SK-N-SH (cell line): ENCODE data around the gene KIF2B. TPM values are rescaled to one million over a fixed set of nuclear protein-coding genes. Genes with fewer than 3 reads are reported as not detected.

Experiments used
- CTCF ChIA-PET: fragments of 300-600, 350-600 bp; formaldehyde crosslinking; extraction: SDS; loops from one replicate; lab custom pipeline; 2021; lab: Yijun Ruan, JAX
- POLR2A ChIA-PET: fragments of 350-600 bp; sonication (Branson Sonifier 250); formaldehyde crosslinking; extraction: SDS; loops from one replicate; lab custom pipeline; 2020; ENCODE audit warnings: antibody characterized with exemption, inconsistent platforms; lab: Yijun Ruan, JAX
- DNase-seq: peaks from one replicate; pipeline ENCODE4 v3.0.0; 2012
- H2AFZ ChIP-seq: fragments of 200-600 bp; sonication (generic); 2 replicates; pipeline ENCODE4 v1.8.1; 2016; ENCODE audit warnings: antibody characterized with exemption, mild to moderate bottlenecking, low read depth
- H3F3A ChIP-seq: fragments of 200-600 bp; sonication (generic); replicated peaks from 2 replicates; pipeline ENCODE3; 2016; ENCODE audit warnings: antibody characterized with exemption, mild to moderate bottlenecking; ENCODE audit not compliant: insufficient read depth
- H3K27ac ChIP-seq, 2 experiments: fragments of 200-500 bp in 1 of 2; fragments of 200-600 bp in 1 of 2; sonication (Bioruptor generic) in 1 of 2; sonication (generic), shearing (Covaris generic) in 1 of 2; 2 replicates each; pipeline versions ENCODE4 v1.5.1 to v1.6.1; 2014 to 2016; ENCODE audit warnings: low read depth in 2 of 2, inconsistent platforms in 1 of 2, low read length in 1 of 2, mild to moderate bottlenecking in 1 of 2, mixed read lengths in 1 of 2
- H3K27me3 ChIP-seq: fragments of 200-600 bp; sonication (generic), shearing (Covaris generic); 2 replicates; pipeline ENCODE4 v1.6.1; 2016; ENCODE audit warnings: mixed run types; ENCODE audit not compliant: insufficient read depth
- H3K36me3 ChIP-seq, 2 experiments: fragments of 200-500 bp in 1 of 2; fragments of 200-600 bp in 1 of 2; sonication (Bioruptor generic) in 1 of 2; sonication (generic) in 1 of 2; replicated peaks in 1 of 2; 2 replicates each; pipeline versions ENCODE3 to v1.5.1; 2014 to 2016; ENCODE audit warnings: low read length in 1 of 2, mild to moderate bottlenecking in 1 of 2; ENCODE audit not compliant: insufficient read depth in 2 of 2, control insufficient read depth in 1 of 2
- H3K4me1 ChIP-seq, 2 experiments: fragments of 200-500 bp in 1 of 2; fragments of 200-600 bp in 1 of 2; sonication (Bioruptor generic) in 1 of 2; sonication (generic), shearing (Covaris generic) in 1 of 2; 2 replicates each; pipeline versions ENCODE4 v1.5.1 to v1.6.1; 2014 to 2016; ENCODE audit warnings: low read depth in 1 of 2, low read length in 1 of 2, mixed run types in 1 of 2; ENCODE audit not compliant: insufficient read depth in 2 of 2, control insufficient read depth in 1 of 2
- H3K4me2 ChIP-seq: fragments of 200-600 bp; sonication (generic), shearing (Covaris generic); 2 replicates; pipeline ENCODE4 v1.6.1; 2017; ENCODE audit warnings: mixed run types
- H3K4me3 ChIP-seq, 2 experiments: fragments of 200-500 bp in 1 of 2; fragments of 200-600 bp in 1 of 2; sonication (Bioruptor generic) in 1 of 2; sonication (generic), shearing (Covaris generic) in 1 of 2; 2 replicates each; pipeline versions ENCODE4 v1.5.1 to v1.8.1; 2014 to 2016; ENCODE audit warnings: low read depth in 2 of 2, inconsistent platforms in 1 of 2, low read length in 1 of 2, mild to moderate bottlenecking in 1 of 2, mixed read lengths in 1 of 2, moderate library complexity in 1 of 2
- H3K79me2 ChIP-seq: fragments of 200-600 bp; sonication (generic); 2 replicates; pipeline ENCODE4 v1.8.1; 2017; ENCODE audit warnings: mild to moderate bottlenecking; ENCODE audit not compliant: insufficient read depth
- H3K9ac ChIP-seq: fragments of 200-600 bp; sonication (generic); 2 replicates; pipeline ENCODE4 v1.6.1; 2017; ENCODE audit warnings: mixed run types
- H3K9me2 ChIP-seq: fragments of 200-600 bp; sonication (generic); 2 replicates; pipeline ENCODE4 v1.6.1; 2017; ENCODE audit warnings: mixed run types
- H3K9me3 ChIP-seq: fragments of 200-600 bp; sonication (generic); 2 replicates; pipeline ENCODE4 v1.6.1; 2017; ENCODE audit warnings: mixed run types, mild to moderate bottlenecking, moderate library complexity
- H4K20me1 ChIP-seq: fragments of 200-600 bp; sonication (generic); 2 replicates; pipeline ENCODE4 v1.6.1; 2017; ENCODE audit warnings: mild to moderate bottlenecking, mixed run types; ENCODE audit not compliant: insufficient read depth
- ELF1 ChIP-seq: IDR thresholded peaks from 2 replicates; pipeline ENCODE4 v1.4.0; 2012
- EP300 ChIP-seq, 2 experiments: IDR thresholded peaks; 2 replicates each; pipeline versions ENCODE4 v1.4.0 to v1.6.1; 2012; ENCODE audit warnings: borderline replicate concordance in 1 of 2, low read depth in 1 of 2, low read length in 1 of 2
- EZH2phosphoT487 ChIP-seq: fragments of 200-600 bp; sonication (generic); IDR thresholded peaks from 2 replicates; pipeline ENCODE4 v1.6.1; 2017; ENCODE audit warnings: low read depth, mixed run types, mild to moderate bottlenecking, antibody characterized with exemption, moderate library complexity, borderline replicate concordance
- FOXM1 ChIP-seq: IDR thresholded peaks from 2 replicates; pipeline ENCODE4 v1.4.0; 2012; ENCODE audit warnings: low read depth, mild to moderate bottlenecking
- GABPA ChIP-seq: IDR thresholded peaks from 2 replicates; pipeline ENCODE4 v1.4.0; 2012; ENCODE audit warnings: low read depth, mild to moderate bottlenecking
- GATA2 ChIP-seq: sonication (generic); formaldehyde crosslinking; IDR thresholded peaks from 2 replicates; pipeline ENCODE4 v1.5.0; 2020; ENCODE audit warnings: mild to moderate bottlenecking, missing genetic modification reagents
- JUND ChIP-seq: IDR thresholded peaks from 2 replicates; pipeline ENCODE4 v1.4.0; 2012
- MXI1 ChIP-seq: IDR thresholded peaks from 2 replicates; pipeline ENCODE4 v1.6.1; 2012; ENCODE audit warnings: mild to moderate bottlenecking, low read depth, low read length, improper control_type of control experiment
- PBX3 ChIP-seq: IDR thresholded peaks from 2 replicates; pipeline ENCODE4; 2012
- POLR2AphosphoS5 ChIP-seq: IDR thresholded peaks from 2 replicates; pipeline ENCODE4 v1.6.1; 2012; ENCODE audit warnings: low read depth, low read length
- RXRA ChIP-seq: IDR thresholded peaks from 2 replicates; pipeline ENCODE4 v1.4.0; 2012; ENCODE audit warnings: low read depth, mild to moderate bottlenecking, borderline replicate concordance
- SMC3 ChIP-seq: IDR thresholded peaks from 2 replicates; pipeline ENCODE4 v1.6.1; 2012; ENCODE audit warnings: low read depth, low read length, improper control_type of control experiment
- TCF12 ChIP-seq: IDR thresholded peaks from 2 replicates; pipeline ENCODE4 v1.4.0; 2012
- TEAD4 ChIP-seq: IDR thresholded peaks from 2 replicates; pipeline ENCODE4 v1.4.0; 2012; ENCODE audit warnings: mild to moderate bottlenecking, borderline replicate concordance; ENCODE audit not compliant: insufficient read depth
- polyA plus RNA-seq, 3 experiments: library from polyadenylated mRNA; depleted of rRNA; stranded (reverse); fragments of >200 nt; gene quantifications; 2 replicates each; pipeline ENCODE4 v1.2.3, GENCODE V29; 2012
- TF ChIP-seq, protein P1 (sequence below): fragments of 150-350 bp; IDR thresholded peaks from 2 replicates; pipeline ENCODE4 v1.6.1; 2016; ENCODE audit warnings: mild to moderate bottlenecking, low read depth, low read length
- TF ChIP-seq, protein P2 (sequence below): fragments of 150-350 bp; IDR thresholded peaks from 2 replicates; pipeline ENCODE4 v1.6.1; 2017; ENCODE audit warnings: antibody characterized with exemption, low read length, low read depth, borderline replicate concordance
- TF ChIP-seq, protein P3 (sequence below): IDR thresholded peaks from 2 replicates; pipeline ENCODE4 v1.4.0; 2012; ENCODE audit warnings: low read depth
- TF ChIP-seq, protein P4 (sequence below): IDR thresholded peaks from 2 replicates; pipeline ENCODE4 v1.4.0; 2012; ENCODE audit warnings: low read depth, borderline replicate concordance
- TF ChIP-seq, protein P5 (sequence below): IDR thresholded peaks from 2 replicates; pipeline ENCODE4 v1.4.0; 2012; ENCODE audit warnings: low read depth, borderline replicate concordance

Gene KIF2B
- polyA plus RNA-seq, 1 of the 3 experiments (the other 2 are of a cell fraction), result not detected

DNA sequence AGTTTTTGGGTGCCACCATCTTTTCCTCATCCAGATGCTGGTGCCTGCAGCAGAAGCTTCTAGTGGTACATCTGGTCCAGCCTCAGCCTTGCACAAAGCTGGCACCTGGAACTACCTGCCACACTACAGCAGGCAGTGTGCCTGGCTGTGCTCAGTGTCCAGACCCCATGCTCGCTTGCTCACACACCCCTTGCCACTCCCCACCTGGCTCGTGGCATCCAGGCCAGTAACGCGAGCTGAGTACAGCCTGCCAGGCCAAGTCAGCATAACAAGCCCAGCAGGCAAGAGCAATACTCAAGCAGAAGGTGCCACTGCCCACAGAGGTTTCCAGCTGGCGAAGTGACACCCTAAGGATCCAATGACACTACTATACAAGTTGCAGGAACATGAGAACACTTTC is 29.7 kb upstream of the KIF2B start (continued):
- TF ChIP-seq FOXM1 (no peak), TEAD4 (no peak), GABPA (no peak), SMC3 (no peak), EP300 (IDR thresholded peaks at IDR 0.05; ENCODE audit: borderline replicate concordance in 1 of 2, low read depth in 1 of 2, low read length in 1 of 2) (no peak)

- DNase-seq, result no peak
- no peak overlapping the region for H3K9ac ChIP-seq
- CTCF ChIA-PET, result no interaction called here
- no peak overlapping the region for H3K4me3 ChIP-seq
- no peaks in the 10 kb centered on the region for H3K9me3 ChIP-seq
- no peak for TF ChIP-seq TCF12
- TF ChIP-seq PBX3, result no peak
- TF ChIP-seq POLR2AphosphoS5, result no peak
- TF ChIP-seq, protein P1, sequence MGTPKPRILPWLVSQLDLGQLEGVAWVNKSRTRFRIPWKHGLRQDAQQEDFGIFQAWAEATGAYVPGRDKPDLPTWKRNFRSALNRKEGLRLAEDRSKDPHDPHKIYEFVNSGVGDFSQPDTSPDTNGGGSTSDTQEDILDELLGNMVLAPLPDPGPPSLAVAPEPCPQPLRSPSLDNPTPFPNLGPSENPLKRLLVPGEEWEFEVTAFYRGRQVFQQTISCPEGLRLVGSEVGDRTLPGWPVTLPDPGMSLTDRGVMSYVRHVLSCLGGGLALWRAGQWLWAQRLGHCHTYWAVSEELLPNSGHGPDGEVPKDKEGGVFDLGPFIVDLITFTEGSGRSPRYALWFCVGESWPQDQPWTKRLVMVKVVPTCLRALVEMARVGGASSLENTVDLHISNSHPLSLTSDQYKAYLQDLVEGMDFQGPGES, result no peak
- TF ChIP-seq TEAD4, result no peak
- TF ChIP-seq, protein P2, sequence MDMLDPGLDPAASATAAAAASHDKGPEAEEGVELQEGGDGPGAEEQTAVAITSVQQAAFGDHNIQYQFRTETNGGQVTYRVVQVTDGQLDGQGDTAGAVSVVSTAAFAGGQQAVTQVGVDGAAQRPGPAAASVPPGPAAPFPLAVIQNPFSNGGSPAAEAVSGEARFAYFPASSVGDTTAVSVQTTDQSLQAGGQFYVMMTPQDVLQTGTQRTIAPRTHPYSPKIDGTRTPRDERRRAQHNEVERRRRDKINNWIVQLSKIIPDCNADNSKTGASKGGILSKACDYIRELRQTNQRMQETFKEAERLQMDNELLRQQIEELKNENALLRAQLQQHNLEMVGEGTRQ, result no peak
- no peak for TF ChIP-seq MXI1
- TF ChIP-seq GATA2, result no peak
- no peak for TF ChIP-seq ELF1
- TF ChIP-seq, protein P3, sequence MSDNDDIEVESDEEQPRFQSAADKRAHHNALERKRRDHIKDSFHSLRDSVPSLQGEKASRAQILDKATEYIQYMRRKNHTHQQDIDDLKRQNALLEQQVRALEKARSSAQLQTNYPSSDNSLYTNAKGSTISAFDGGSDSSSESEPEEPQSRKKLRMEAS, result no peak
- no peak for TF ChIP-seq SMC3
- no peak for TF ChIP-seq EP300 (IDR thresholded peaks at IDR 0.05; ENCODE audit: borderline replicate concordance in 1 of 2, low read depth in 1 of 2, low read length in 1 of 2)
- TF ChIP-seq GABPA, result no peak
- TF ChIP-seq, protein P4, sequence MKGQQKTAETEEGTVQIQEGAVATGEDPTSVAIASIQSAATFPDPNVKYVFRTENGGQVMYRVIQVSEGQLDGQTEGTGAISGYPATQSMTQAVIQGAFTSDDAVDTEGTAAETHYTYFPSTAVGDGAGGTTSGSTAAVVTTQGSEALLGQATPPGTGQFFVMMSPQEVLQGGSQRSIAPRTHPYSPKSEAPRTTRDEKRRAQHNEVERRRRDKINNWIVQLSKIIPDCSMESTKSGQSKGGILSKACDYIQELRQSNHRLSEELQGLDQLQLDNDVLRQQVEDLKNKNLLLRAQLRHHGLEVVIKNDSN, result no peak
- no peak for TF ChIP-seq RXRA
- no peak for TF ChIP-seq EZH2phosphoT487
- no peak for TF ChIP-seq JUND
- TF ChIP-seq, protein P5, sequence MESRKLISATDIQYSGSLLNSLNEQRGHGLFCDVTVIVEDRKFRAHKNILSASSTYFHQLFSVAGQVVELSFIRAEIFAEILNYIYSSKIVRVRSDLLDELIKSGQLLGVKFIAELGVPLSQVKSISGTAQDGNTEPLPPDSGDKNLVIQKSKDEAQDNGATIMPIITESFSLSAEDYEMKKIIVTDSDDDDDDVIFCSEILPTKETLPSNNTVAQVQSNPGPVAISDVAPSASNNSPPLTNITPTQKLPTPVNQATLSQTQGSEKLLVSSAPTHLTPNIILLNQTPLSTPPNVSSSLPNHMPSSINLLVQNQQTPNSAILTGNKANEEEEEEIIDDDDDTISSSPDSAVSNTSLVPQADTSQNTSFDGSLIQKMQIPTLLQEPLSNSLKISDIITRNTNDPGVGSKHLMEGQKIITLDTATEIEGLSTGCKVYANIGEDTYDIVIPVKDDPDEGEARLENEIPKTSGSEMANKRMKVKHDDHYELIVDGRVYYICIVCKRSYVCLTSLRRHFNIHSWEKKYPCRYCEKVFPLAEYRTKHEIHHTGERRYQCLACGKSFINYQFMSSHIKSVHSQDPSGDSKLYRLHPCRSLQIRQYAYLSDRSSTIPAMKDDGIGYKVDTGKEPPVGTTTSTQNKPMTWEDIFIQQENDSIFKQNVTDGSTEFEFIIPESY, result no peak
- no peaks in the 10 kb centered on the region for H3K9me2 ChIP-seq
- H3F3A ChIP-seq, result no peaks in the 10 kb centered on the region
- H3K4me2 ChIP-seq, result no peak overlapping the region
- no peaks in the 10 kb centered on the region for H3K79me2 ChIP-seq
- no peak overlapping the region for H3K27ac ChIP-seq
- no peaks in the 10 kb centered on the region for H3K36me3 ChIP-seq
- H3K27me3 ChIP-seq, result no peaks in the 10 kb centered on the region
- H2AFZ ChIP-seq, result no peak overlapping the region
- POLR2A ChIA-PET, result no interaction called here
- no peaks in the 10 kb centered on the region for H3K4me1 ChIP-seq
- no peaks in the 10 kb centered on the region for H4K20me1 ChIP-seq
Measured at GRCh38 chr17:53794875-53795274, 27.9 kb upstream of the KIF2B start.
